Astrocyte of the hippocampus (primary cell): ENCODE results near the gene ORC6.
A peak's percentile ranks its signal among the peaks of the same experiment; 100 is the strongest.
"Not testable (repeated sequence)": the region's sequence is repeated elsewhere in the genome, so short reads cannot be mapped to it uniquely, and the experiment has no call there.

Experiments used
- DNase-seq: peaks from one replicate; pipeline ENCODE4 v3.0.0; 2011; ENCODE audit warnings: low read depth, low spot score

Gene ORC6

GRCh38 chr16:46689365-46690280 lies at the start of gene ORC6:
Gene ORC6 (plus strand): TSS chr16:46689659. CDS start chr16:46689706, 47 bp downstream.
- DNase-seq = peak; percentile 98

DNA sequence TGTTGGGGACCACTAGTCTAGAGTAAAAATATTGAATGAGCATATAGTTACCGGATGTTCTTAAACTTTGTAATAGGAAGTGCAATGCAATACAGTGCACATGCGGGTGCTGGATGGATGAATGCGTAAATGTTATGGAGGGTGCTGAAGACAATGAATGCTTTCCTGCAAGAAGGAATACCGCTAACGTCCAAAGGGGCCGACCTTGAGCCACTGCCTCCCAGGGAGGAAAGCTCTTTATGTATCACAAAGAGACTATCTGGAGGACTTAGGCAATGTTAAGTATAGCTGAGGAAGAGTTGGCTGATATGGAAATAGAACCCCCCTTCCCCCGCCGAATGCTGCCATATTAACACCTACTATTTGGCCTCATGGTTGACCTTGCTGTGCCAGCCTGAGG lies 40.8 kb upstream of the ORC6 start:
- DNase-seq = no peak

DNA sequence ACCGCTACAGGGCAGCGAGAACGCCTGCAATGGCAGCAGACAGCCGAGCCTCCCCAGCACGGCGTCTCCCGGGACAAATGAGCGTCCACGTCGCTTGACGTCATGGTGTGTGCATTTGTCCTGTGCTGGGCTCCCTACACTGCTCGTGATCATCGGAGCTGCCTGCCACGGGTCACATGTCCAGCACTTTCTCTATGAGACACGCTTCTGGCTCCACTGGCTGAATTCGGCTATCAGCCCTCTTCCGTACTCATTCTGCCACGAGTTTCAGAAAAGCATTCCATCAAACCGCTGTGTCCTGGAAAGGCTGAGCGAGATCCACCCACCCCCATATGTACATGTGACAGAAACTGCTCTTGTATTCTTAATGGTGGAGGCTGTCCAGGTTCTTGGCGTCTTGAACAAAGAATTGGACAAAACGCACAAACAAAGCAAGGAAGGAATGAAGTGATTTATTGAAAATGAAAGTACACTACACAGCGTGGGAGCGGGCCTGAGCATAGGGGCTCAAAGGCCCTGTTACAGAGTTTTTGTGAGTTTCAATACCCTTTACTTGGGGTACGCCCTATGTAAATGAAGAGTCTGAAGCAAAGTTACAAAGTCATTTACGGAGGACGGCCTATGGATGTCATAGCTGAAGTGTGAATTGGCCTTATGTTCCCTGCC lies 39.7 kb upstream of the ORC6 start:
- DNase-seq = no peak

- no peak for DNase-seq
Measured at GRCh38 chr16:46650254-46650623, 39.2 kb upstream of the ORC6 start.

- no peak for DNase-seq
Measured at GRCh38 chr16:46651305-46651704, 38.2 kb upstream of the ORC6 start.

DNA sequence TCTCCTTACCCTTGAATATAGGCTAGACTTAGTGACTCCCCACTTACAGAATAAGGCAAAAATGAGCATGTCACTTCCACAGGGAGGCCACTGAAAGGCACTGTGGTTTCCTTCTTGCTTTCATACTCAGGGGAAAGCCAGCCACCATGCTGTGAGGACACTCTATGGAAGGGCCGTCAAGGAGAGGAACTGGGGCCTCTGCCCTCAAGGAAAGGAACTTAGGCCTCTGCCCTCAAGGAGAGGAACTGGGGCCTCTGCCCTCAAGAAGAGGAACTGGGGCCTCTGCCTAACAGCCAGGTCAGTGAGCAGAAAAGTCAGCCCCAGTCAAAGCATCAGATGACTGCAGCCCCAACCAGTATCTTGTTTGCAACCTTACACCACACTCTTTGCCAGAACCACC lies 30.5 kb upstream of the ORC6 start:
- no peak for DNase-seq

DNA sequence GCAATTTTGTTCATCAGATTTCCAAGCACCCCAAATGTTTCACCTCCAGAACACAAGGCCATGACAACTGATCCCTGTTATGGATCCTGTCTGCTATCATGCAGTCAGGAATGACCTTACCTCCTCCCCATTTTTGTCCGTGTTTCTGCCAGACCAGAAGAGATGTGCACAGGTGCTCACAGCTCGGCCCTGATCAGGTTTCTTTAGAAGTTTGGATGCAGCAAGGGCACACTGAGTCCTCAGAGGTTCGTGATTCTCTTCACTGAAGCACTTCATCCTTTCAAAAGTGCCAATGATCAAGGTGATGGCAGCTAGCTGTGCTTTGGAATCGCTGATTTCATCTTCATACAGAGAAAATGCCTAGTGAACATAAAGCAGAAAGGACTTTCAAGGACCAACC lies 27.3 kb upstream of the ORC6 start:
- DNase-seq = no peak

- DNase-seq = peak; percentile 80
Measured at GRCh38 chr16:46673320-46674013, 16.0 kb upstream of the ORC6 start.

DNA sequence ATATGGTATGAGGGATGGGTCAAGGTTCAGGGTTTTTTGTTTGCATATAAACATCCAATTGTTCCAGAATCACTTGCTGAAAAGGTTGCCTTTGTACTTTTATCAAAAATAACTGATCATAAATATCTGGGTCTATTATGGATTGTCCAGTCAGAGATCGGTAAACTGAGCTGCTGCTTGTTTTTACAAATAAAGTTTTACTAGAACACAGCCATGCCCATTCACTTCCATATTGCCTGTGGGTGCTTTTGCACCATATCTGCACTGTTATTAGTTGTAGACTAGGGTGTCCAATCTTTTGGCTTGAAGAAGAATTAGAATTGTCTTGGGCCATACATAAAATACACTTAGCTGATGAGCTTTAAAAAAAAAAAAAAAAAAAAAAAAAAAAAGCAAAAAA lies 11.5 kb upstream of the ORC6 start:
- DNase-seq = not testable (repeated sequence)

DNA sequence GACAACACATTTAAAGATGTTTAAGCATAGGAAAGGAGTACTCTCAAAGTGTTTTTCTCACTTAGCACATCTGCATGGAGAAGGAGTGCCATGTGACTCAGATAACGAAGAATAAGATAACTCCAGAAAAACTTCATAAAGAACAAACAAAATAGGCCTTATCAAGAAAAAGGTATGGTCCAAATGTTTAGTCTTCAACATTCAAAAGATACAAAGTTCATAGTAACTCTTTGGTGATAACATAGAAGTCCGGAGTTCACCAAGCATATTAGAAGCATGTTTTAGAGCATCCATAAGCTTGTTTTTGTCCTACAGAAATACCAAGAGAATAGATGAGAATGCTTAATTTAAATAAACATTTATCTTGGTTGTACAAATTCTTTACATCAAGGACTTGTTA lies 7.6 kb upstream of the ORC6 start:
- not testable (repeated sequence) for DNase-seq

GRCh38 chr16:46686815-46687473 lies 2.5 kb upstream of the ORC6 start:
- DNase-seq = no peak

- DNase-seq = peak; percentile 3
Measured at GRCh38 chr16:46687486-46687885, 2.0 kb upstream of the ORC6 start.

DNA sequence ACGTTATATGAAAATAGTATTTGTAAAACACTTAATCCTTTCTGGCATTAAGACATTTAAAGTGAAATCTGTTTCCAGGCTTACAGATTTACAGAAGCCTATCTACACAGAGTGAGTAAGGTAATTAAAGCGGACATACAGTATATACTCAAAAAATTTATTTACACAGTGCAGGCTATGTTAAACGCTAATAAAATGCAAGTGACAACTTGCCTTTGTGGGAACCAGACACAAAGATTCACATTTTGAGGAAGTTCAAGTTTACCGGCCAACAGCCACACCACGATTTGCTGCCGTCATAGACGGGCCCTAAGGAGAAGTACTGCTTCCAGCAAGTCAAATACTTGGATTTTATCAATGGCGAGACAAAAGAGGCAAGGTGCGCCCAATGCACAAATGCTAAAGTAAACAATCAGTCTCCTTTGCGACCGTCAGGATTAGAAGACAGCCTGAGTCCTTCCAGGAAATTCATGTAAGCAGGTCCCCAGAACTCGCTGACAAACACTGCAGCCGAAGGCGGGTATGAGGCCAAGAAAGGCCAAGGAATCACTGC lies 1.3 kb upstream of the ORC6 start:
- no peak for DNase-seq

- peak; percentile 99 for DNase-seq
Measured at GRCh38 chr16:46688654-46689364, 650 bp upstream of the ORC6 start, which contains the start of gene VPS35. Gene VPS35 (minus strand): TSS chr16:46689178. CDS start chr16:46689133, 45 bp downstream.

- peak; percentile 51 for DNase-seq
Measured at GRCh38 chr16:46690281-46691178, 1.1 kb downstream of the ORC6 start.

DNA sequence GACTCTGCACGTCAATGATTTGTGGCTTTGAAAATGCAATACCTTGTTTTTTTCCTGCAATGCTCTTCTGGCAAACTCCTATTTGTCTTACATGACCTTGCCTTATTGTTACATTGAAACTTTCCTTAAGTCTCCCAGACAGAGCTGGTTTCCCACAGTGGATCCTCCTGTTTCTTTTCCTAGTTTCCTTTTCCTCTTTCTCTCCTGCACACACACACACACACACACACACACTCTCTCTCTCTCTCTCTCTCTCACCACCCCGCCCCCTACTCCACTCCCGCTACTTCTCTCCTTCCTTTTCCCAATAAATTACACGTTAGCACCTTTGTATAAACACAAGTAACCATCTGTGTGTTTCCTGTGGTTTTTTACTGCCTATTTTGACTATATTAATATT lies 2.3 kb downstream of the ORC6 start:
- DNase-seq = peak; percentile 25

- DNase-seq = no peak
Measured at GRCh38 chr16:46693598-46693997, 4.1 kb downstream of the ORC6 start.

DNA sequence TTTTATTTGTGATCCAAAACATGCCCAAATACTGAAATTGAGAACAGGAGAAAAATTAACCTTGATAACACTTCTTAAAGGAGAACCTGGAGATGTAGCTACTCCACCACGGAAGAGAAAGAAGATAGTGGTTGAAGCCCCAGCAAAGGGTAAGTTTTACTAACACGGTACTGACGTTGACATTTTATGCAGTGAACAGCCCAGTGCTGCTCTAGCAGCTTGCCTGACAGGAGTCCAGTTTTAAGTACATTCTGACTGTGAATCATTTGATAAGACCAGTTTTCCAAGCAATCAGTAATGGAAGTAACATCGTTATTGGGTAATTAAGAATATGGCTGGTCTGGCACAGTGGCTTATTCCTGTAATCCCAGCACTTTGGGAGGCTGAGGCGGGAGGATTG lies 6.5 kb downstream of the ORC6 start:
- DNase-seq = no peak

GRCh38 chr16:46696957-46697356 lies 7.5 kb downstream of the ORC6 start:
- DNase-seq = no peak

DNA sequence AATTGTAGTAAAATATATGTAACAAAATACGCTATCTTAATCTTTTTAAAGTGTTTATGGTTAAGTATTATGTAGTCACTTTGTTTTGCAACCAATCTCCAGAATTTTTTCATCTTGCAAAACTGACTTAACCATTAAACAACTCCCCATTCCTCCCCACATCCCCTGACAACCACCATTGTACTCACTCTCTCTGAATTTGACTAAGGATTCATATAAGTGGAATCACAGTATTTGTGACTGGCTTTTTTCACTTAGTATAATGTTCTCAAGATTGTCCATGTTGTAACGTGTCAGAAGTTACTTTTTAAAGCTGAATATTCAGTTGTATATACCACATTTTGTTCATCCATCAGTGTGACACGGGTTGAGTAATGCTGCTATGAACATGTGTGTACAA lies 10.6 kb downstream of the ORC6 start:
- DNase-seq = no peak
